GM18951 (cell line): Measurements from ENCODE around the gene DDX39B.

Experiments used
- POLR2A ChIP-seq: IDR thresholded peaks from 4 replicates; pipeline ENCODE4 v1.6.1; 2011; ENCODE audit warnings: mild to moderate bottlenecking; ENCODE audit not compliant: insufficient read length, insufficient read depth; ENCODE audit errors: extremely low read depth
- in situ Hi-C: fragments of 300-500 bp; cut with MboI; formaldehyde crosslinking; loops from one replicate; pipeline ENCODE4 v1.12.0; 2022; ENCODE audit warnings: low sequenced_read_pairs, mixed read lengths, inconsistent platforms; ENCODE audit not compliant: unreplicated experiment

The DDX39B gene

DNA sequence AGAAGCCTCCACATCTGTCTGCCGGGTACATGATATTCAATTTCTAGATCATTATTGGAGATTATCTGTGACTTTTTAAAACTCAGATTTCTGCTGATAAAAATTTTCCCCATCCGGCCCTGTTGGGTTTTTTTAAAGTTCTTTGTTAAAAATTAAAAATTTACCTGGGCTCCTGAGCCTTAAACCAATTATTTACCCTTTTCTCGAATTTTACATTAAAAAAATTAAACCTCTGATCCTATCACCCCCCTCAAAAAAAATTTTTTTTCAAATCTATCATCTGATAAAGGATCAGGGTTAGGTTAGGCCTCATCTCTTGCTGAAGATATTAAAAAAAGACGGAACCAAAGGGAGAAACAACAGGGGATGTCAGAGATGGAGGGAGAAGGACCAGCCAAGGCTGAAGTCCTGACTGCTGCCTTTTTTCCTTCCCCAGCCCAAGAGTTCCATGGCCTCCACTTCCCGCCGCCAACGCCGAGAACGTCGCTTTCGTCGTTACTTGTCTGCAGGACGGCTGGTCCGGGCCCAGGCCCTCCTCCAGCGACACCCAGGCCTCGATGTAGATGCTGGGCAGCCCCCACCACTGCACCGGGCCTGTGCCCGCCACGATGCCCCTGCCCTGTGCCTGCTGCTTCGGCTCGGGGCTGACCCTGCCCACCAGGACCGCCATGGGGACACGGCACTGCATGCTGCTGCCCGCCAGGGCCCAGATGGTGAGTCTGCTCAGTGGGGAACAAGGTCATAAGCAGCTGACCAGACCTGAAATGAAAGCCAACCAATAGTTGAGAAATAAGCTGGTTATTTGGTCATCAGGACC, 6.1 kb upstream of the DDX39B start:
- in situ Hi-C loops: no loop called here
- TF ChIP-seq POLR2A: no peak

DNA sequence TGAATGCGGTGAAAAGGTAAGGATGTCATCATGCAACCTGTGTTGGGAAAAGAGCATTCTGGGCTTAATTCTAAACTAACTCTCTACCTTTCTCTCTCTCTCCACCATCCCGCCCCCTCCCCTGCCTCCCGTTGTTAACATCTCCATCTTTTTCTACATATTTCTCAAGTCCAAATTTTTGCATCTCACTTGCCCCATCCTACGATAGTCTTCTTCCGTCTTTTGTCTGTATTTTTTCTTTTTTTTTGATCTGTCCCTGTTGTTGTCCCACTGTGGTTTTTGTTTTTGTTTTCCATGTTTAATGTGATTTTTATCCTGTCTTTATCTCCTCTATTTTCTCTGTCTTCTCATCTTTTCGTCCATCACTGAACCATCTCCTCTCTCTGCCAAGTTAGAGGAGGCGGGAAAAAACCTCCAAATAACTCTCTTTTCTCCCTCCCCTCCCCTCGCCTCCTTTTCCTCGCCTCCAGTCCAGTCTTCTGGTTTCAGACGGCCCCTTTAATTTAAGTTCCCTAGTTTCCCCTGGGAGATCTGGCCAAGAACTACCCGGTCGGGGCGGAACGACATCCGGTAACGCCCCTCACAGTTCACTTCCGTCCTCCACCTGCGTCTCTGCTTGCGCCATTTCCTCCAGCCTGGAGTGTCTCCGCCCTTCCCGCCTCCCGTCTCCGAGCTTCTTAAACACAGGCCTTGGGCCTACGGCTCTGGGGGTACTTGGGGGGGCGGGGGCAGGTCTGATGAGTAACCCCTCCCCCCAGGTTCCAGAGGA, 5.3 kb upstream of the DDX39B start, which contains the start of gene NFKBIL1:
Gene NFKBIL1 (plus strand): TSS at position 651 of the 769 bp plus-strand sequence. CDS start 87 bp downstream, at position 738.
- TF ChIP-seq POLR2A: peak; percentile 59
- in situ Hi-C loops: no loop called here

DNA sequence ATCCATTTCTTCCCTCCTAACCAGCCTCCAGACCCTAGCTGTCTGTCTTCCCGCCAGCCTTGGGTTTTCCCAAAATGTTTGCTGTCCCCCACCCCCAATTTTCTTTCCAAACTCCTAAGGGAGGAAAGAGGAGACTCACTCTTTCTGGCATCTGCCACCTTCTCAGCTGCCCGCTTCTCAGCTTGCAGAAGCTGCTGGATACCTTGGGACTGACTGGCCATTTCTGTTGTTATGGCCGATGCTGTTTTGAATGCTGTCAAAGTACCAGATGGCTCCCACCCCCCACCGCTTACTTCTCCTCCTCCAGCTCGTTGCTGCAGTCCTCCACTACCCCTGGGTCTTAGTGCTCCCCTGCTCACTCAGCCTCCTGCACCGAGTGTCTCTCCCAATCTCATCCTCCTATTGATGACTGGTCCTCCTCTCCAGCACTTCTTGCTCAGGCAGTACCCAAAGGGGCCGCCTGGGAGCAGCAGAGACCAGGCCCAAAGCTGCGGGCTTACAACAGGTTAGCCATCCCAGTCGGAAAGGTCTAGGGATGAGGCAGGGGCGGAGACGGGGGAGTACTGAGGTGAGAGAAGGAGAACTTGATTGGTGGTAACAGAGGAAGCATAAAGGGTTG, 4.6 kb upstream of the DDX39B start, which contains the start of gene ATP6V1G2:
Gene ATP6V1G2 (minus strand): TSS at position 270 of the 619 bp plus-strand sequence. CDS start 49 bp downstream, at position 221.
- no peak for TF ChIP-seq POLR2A
- in situ Hi-C loops: no loop called here

DNA sequence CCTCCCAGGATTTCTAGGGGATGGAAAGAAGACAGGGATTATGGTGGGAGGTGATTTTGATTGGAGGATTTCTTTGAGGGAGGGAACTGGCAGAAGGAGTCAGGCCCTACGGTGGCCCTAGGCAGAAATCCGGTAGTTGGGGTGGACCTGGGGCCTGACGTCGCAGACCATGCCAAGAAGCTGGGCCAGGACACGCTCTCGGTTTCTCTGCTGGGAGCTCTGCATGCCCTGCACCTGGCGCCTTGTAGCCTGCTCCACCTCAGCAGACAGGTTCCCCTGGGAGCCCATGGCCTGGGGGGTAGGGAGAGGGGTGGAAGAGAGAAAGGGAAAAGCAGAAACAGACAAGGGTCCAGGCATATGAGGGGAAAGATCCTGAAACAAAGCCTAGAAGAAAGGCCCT, 3.5 kb upstream of the DDX39B start:
- no peak for TF ChIP-seq POLR2A
- in situ Hi-C loops: no loop called here

DNA sequence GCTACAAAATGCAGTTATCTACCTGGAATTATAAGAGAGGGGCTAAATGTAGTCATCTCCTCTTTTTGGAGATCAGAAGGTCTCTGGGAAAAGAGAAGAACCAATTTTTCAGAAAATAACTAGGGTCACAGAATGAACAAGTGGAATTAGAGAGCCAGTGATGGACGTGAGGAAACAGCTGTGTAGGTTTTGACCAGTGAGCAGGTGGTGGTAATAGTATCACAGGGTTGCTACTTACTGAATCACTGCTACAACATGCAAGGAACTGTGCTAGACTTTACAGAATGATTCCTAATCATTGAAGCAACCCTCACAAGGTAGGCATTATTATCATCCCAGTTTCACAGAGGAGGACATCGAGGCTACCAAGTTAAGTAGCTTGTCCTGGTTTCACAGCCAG, 2.9 kb upstream of the DDX39B start:
- TF ChIP-seq POLR2A: no peak
- in situ Hi-C loops: no loop called here

DNA sequence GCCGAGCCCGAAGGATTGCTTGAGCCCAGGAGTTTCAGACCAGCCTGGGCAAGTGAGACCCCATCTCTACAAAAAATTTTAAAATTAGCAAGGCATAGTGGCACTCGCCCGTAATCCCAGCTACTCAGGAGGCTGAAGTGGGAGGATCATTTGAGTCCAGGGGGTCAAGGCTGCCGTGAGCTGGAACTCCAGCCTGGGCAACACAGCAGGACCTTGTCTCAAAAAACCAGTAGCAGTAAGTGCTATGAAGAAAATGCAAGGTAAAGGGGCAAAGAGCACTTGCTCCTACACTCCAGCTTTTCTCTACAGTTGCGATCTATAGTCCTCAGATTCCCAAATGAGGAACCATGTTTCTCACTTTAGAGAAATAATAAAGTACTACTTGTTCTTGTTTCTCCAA, 1.8 kb upstream of the DDX39B start:
- in situ Hi-C loops: no loop called here
- no peak for TF ChIP-seq POLR2A

DNA sequence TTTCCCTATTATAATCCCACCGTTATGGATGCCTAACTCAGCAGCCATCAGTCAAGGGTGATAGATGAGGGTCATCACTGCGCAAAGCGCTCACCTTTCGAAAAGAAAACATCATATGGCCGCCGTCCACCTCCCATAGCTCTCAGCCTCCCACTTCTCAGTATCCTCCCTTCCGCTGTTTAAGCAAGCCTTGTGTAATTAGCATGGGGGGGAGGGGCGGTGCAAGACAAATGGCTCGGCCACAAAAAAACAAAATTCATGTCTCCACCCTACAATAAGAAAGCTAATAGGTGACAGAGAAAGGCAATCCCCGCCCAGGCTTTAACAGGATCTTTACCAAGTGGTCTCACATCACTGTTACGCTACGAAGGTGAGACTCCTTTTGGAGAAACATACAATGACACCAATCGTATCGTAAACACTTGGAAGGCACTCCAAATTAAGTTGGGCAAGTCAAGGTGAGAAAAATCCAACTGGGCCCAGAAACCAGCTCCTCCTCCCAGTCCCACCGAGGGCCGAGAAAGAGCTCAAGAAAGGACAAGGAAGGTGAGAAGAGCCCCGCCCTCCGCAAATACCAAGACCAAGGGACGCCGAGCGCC, 645 bp downstream of the DDX39B start:
- in situ Hi-C loops: no loop called here
- TF ChIP-seq POLR2A: no peak

DNA sequence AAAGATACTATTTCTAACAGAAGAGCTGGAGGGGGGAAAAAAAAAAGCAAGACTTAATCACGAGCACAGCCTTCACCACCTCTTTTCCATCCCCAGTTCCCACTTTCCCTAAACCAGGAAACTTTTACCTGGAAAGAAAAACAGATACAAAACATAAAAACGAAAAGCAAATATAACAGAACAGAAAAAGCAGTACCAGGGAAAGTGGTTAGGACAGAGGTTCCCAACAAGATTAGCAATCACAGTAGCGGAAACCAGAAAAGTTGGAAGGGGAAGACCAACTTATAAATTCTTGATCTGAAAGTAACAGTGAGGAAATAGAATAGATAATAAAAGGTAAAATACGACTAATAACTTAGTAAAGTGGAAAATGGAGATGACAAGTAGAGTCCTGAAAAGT, 1.2 kb downstream of the DDX39B start:
- TF ChIP-seq POLR2A: no peak
- in situ Hi-C loops: no loop called here

DNA sequence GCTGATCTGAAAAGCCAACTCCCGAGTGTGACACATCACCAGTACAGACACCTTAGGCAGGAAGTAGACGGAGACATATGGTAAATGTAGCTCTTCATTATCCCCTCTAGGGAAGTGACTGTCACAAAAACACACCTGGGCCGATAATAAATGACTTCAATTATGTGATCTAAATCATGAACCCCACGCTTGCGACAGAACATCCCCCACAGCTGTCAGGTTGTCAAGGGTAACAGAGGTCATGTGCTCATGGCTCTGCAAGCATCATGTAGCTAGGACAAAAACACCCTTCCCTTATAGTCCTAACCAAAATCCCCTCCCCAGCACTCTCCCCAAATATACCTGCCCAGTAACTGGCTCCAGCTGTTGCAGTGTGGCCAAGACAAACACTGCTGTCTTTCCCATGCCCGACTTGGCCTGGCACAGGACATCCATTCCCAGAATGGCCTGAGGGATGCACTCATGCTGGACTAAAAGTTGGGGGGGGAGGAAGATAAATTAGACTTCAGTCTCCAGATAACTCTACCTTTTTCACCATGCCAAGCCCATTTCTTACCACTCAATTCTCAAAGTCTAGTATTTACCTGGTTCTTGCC, 2.9 kb downstream of the DDX39B start:
- in situ Hi-C loops: no loop called here
- no peak for TF ChIP-seq POLR2A

DNA sequence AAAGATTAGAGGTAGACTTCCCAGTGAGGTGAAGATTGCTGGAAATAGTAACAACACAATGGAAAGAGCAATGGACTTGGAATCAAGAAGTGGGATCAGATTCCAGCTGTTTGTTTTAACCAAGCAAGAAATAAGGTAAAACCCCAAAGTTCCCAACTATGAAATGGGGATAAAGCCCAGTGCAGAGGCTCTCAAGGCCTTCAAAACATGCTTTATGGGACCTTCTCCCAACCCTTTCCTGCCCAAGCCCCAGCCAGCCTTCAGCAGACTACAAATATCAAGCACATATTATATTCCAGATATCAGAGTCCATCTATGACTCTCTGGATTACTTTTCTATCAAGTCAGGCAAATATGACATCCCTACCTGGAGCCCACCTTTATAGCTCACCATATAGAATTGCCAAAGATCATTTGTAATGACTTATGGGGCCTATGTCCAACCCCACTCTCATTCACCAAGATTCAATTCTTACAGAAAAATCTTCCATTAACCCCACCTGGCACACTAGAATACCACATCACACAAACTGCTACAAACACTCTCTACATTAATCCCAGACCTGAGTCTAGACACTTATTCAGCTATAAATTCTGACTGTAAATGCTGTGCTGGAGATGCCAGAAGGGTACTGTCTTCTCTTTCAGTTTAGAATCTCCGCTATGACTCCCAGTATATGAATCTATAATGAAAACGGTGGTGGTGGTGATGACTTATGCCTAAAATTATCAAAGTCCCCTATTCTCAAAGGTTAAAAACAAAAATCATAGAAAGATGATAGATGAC, 6.1 kb downstream of the DDX39B start:
- in situ Hi-C loops: no loop called here

DNA sequence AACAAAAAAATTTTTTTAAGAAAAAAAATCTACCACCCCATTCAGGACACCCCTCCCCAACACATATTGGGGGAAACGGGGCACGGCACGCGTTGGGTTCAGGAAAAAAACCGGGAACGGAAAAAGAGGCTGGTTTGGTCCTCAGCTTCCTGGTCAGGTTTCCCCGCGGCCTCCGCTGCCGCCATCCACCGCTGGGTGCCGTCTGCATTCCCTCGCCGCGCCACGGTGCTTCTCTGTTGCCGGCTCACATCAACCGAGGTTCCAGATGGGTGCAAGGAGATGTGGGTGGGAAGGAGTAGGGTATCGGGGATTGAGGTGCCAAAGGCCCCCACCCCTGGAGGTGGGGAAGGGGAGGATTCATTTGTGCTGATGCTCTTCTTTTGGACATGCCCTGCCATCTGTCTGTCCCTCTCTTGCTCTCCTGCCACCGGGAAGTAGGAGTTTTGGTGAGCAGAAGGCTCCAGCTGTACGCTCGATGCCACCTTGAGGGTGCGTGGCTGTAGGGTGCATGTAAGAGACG, 7.2 kb downstream of the DDX39B start:
- in situ Hi-C loops: no loop called here

More for the DNA sequence above, 6.1 kb downstream of the DDX39B start:
- no peak for TF ChIP-seq POLR2A

DNA sequence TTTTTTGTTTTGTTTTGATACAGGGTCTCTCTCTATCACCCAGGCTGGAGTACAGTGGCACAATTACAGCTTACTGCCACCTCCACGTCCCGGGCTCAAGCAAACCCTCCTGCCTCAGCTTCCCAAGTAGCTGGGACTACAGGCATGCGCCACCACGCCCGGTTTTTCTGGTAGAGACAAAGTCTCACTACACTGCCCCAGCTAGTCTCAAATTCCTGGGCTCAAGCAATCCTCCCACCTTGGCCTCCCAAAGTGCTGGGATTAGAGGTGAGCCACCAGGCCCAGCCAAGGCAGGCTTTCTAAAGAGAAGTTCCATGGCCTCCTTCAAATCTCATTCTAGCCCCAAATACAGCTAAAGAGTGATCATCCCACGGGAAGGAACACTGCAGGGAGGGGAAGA, 7.8 kb downstream of the DDX39B start:
- no peak for TF ChIP-seq POLR2A
- in situ Hi-C loops: no loop called here

More for the DNA sequence above, 7.2 kb downstream of the DDX39B start:
- peak; percentile 10 for TF ChIP-seq POLR2A

DNA sequence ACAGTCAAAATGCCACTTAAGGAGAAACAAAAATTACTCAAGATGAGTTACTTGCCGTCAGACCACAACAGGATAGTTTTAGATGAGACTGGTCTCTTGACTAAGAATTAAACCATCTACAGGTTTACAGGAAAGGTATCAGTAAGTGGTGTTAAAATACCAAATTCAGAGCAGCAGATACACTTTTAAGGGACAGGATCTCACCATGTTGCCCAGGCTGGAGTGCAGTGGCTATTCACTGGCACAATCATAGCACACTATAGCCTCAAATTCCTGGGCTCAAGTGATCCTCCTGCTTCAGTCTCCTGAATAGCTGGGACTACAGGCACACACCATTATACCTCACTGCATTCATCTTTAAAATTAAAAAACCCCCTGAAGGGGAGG, 8.4 kb downstream of the DDX39B start:
- in situ Hi-C loops: no loop called here
- no peak for TF ChIP-seq POLR2A
